Mucosa of stomach (tissue), 1 donor: ENCODE results near the gene TRPM6.

Experiments
- H3K27me3 ChIP-seq: one replicate; pipeline ENCODE4 v1.7.0; 2013; ENCODE audit warnings: mild to moderate bottlenecking, low read length; ENCODE audit not compliant: control insufficient read depth, insufficient read depth
- H3K36me3 ChIP-seq: one replicate; pipeline ENCODE4 v1.7.0; 2013; ENCODE audit warnings: low read length; ENCODE audit not compliant: control insufficient read depth, insufficient read depth
- H3K4me1 ChIP-seq: one replicate; pipeline ENCODE4 v1.7.0; 2013; ENCODE audit warnings: mild to moderate bottlenecking, low read length; ENCODE audit not compliant: control insufficient read depth, insufficient read depth
- H3K4me3 ChIP-seq: one replicate; pipeline ENCODE4 v1.7.0; 2013; ENCODE audit warnings: low read length
- H3K9ac ChIP-seq: one replicate; pipeline ENCODE4 v1.7.0; 2013; ENCODE audit warnings: mild to moderate bottlenecking, low read length, moderate library complexity
- H3K9me3 ChIP-seq: one replicate; pipeline ENCODE4 v1.7.0; 2013; ENCODE audit warnings: mild to moderate bottlenecking, low read length, moderate library complexity; ENCODE audit not compliant: control insufficient read depth
- donor health status: Pancreatic carcinoma.

The TRPM6 gene

DNA sequence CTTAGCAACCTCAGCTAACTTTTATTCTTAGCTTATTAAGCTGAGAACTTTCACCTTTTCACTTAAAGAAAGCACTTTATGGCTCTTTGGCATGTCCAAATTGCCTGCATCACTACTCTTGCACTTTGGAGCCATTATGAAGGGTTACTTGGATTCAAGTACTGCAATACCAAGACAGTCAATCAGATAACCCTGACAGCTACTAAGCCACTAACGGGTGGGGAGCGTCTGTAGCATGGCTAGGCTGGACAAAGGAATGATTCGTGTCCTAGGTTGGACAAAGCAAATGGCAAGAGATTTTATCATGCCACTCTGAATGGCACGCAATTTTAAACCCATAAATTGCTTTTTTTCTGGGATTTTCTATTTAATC is 39.6 kb downstream of the TRPM6 start:
- H3K9ac ChIP-seq: no peak overlapping the region
- H3K27me3 ChIP-seq: no peaks in the 10 kb centered on the region
- H3K4me3 ChIP-seq: no peak overlapping the region

DNA sequence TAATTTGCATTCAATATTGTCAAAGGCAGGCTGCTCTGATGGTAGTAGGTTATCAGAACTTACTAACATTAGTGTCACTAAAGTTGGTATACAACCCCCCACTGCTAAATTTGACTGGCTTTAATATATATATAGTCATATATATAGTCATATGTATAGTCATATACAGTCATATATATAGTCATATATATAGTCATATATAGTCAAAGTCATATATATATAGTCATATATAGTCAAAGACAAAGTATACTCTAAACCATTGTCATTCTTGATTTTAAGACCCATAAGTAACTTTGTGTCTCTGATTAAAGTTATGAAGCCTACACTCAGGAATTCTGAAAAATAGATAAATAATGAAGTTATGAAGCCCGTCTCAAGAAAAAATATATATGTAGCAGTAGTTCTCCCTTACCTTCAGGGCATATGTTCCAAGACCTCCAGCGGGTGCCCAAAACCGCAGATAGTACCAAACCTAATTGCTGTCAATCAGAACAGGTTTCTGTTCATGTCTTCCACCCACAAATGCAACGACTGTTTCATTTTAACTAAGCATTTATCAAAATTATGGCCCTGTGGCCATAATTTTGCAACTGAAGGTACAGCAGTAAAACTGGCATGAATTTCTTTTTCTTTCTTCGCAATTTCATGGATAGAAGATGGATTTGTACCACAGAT is 40.1 kb downstream of the TRPM6 start:
- Histone ChIP-seq H3K36me3 (no peaks in the 10 kb centered on the region), H3K9me3 (no peaks in the 10 kb centered on the region), H3K27me3 (no peaks in the 10 kb centered on the region), H3K4me1 (no peaks in the 10 kb centered on the region), H3K4me3 (no peak overlapping the region), H3K9ac (no peak overlapping the region)

More for the DNA sequence above, 39.6 kb downstream of the TRPM6 start:
- Histone ChIP-seq H3K36me3 (no peaks in the 10 kb centered on the region), H3K9me3 (no peaks in the 10 kb centered on the region), H3K4me1 (no peaks in the 10 kb centered on the region)

DNA sequence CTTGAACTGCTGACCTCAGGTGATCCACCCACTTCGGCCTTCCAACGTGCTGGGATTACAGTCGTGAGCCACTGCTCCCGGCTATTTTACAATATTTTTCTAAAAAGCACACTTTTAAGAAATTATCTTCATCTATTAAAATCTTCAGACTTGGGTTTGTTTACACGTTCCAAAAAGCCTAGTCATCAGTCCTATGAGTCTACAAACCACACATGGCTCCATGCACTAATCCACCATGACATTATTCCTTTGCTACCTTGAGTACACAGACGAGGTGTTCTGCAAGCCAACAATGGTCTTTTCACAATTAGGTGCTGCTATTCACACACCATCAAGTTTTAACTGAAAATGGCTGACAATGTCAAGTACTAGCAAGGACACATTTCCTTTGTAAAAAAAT is 41.0 kb downstream of the TRPM6 start:
- no peaks in the 10 kb centered on the region for H3K36me3 ChIP-seq
- no peaks in the 10 kb centered on the region for H3K27me3 ChIP-seq
- no peaks in the 10 kb centered on the region for H3K4me1 ChIP-seq
- no peak overlapping the region for H3K4me3 ChIP-seq
- H3K9ac ChIP-seq: no peak overlapping the region
- H3K9me3 ChIP-seq: no peaks in the 10 kb centered on the region

DNA sequence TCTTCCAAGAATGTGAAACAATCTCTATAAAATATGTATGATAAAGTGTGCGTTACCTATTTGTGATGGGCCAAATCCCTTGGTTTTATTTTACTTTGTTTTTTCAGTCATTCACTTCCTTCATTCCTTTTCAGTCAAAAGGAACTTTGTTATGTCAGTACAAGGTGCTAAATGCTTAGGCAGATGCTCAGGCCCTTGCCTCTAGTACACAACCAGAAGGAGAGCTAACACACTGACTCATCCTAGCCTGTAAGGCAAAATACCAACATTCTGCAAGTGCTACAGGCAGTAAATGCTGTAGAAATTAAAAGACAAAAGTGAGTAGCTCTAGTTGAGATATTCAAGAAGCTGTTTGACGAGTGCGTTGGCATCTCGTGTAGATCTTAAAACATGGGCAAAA is 49.4 kb downstream of the TRPM6 start:
- Histone ChIP-seq H3K4me1 (no peaks in the 10 kb centered on the region), H3K36me3 (no peaks in the 10 kb centered on the region), H3K9ac (no peak overlapping the region), H3K27me3 (no peaks in the 10 kb centered on the region), H3K4me3 (no peak overlapping the region), H3K9me3 (no peaks in the 10 kb centered on the region)

DNA sequence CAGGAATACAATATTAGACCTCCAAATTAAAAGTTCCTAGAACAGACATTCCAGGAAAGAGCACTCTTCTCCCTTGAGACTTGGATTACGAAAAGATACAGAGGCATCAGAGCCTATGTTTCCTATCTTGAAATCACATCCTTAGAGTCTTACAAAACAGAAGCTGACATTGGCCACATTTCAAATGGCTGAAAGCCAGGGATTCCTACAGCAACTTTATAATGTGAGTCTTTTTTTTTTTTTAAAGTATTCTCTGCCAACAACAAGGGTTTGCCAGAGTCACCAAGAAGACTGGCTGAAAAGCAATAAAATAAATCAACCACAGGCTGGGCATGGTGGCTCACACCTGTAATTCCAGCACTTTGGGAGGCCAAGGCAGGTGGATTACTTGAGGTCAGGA is 63.1 kb downstream of the TRPM6 start:
- no peaks in the 10 kb centered on the region for H3K27me3 ChIP-seq
- no peaks in the 10 kb centered on the region for H3K36me3 ChIP-seq
- H3K9me3 ChIP-seq: no peaks in the 10 kb centered on the region
- H3K4me1 ChIP-seq: no peaks in the 10 kb centered on the region
- H3K4me3 ChIP-seq: no peak overlapping the region
- H3K9ac ChIP-seq: no peak overlapping the region

DNA sequence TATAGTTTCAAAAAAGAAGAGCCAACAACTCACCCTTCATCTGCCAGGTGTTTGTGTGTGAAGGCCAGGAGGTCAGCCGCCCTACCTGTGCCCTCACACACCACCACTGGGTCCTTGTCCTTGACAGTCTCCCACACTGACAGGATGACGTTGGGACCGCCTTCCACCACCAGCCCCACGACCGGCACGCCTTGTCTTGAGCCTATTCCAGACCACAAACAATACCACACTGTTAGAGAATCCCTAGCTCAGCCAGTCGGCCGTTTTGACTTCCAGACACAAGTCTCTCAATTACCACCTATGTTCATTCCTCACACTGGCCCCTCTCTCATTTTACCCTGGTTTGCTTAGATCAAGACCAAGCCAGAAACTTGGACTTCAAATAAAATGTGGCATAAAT is 66.1 kb downstream of the TRPM6 start:
- H3K36me3 ChIP-seq: no peaks in the 10 kb centered on the region
- no peaks in the 10 kb centered on the region for H3K27me3 ChIP-seq
- no peak overlapping the region for H3K4me3 ChIP-seq
- no peaks in the 10 kb centered on the region for H3K4me1 ChIP-seq
- no peaks in the 10 kb centered on the region for H3K9me3 ChIP-seq
- no peak overlapping the region for H3K9ac ChIP-seq

DNA sequence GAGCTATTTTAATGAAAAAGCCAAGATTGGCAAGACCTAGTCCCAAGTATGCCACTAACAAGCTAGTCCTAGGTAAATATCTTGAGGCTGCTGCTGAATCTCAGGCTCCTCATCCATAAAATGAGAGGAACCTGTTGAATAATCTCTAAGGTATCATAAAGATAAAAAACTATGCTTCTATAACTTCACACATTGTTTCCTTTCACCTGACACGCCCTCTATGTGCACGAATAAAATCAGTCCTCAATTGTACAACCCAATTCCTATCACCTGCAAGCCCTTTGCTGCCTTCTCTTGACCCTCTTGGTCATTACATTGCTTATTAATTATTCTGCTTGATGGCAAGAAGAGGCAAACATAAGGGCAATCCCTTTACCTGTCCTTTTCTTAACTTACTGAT is 69.9 kb downstream of the TRPM6 start:
- no peaks in the 10 kb centered on the region for H3K36me3 ChIP-seq
- no peak overlapping the region for H3K9ac ChIP-seq
- H3K4me1 ChIP-seq: no peaks in the 10 kb centered on the region
- no peaks in the 10 kb centered on the region for H3K27me3 ChIP-seq
- no peaks in the 10 kb centered on the region for H3K9me3 ChIP-seq
- no peak overlapping the region for H3K4me3 ChIP-seq

DNA sequence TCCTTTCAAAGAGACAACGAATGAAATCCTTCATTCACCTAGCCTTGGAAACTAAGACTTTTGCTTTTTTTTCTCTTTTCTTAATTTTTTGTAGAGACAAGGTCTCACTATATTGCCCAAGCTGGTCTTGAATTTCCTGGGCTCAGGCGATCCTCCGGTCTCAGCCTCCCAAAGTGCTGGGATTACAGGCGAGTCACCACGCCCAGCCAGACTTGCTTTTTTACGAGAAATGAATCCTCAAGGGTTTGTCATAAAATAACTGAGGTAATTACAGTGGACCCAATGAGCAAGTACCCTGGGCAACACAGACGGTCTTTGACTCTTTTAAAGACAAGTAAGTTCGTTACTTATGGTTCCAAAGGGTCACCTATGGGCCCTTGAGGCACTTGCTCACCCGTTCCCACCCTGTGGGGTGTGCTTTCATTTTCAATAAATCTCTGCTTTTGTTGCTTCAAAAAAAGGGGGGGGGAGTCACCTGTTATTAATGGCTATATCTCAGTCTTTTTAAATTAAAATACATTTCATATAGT is 70.4 kb downstream of the TRPM6 start:
- Histone ChIP-seq H3K9ac (no peak overlapping the region), H3K27me3 (no peaks in the 10 kb centered on the region), H3K36me3 (no peaks in the 10 kb centered on the region), H3K4me3 (no peak overlapping the region), H3K4me1 (no peaks in the 10 kb centered on the region), H3K9me3 (no peaks in the 10 kb centered on the region)

DNA sequence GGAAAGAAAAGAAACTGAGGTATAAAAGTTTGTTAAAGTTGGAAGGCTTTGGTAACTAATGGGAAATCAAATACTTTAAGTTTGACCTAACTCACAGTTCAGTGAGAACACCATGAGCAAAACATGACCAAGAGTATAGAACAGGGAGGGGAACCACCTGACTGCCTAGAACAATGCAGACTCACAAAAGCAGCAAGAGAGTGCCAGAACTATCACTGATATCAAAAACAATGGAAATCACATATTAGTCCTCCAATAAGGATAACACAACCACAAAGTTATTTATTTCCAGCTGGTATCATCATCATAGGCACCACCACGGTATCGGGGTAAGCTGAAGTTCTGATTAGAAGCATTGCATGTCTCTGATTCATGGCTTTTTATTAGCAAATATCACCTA is 77.5 kb downstream of the TRPM6 start:
- Histone ChIP-seq H3K4me1 (no peaks in the 10 kb centered on the region), H3K36me3 (no peaks in the 10 kb centered on the region), H3K9ac (no peak overlapping the region), H3K4me3 (no peak overlapping the region), H3K27me3 (no peaks in the 10 kb centered on the region), H3K9me3 (no peaks in the 10 kb centered on the region)

DNA sequence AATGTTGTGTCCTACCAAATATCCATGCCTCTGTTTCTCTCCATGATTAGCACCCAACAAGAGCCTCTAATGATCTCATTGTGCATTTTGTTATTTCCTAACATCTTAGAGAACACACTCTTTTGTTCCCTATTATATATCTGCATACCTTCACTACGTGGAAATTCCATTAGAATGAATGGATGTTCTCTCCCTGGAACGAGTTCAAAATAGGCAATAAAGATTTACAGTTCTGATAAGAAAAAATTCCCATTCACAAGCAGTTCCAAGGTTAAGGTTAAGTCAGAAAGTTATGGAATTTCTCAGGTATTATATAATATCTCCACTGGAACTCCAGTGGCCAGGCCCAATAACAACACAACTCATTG is 83.7 kb downstream of the TRPM6 start:
- H3K4me1 ChIP-seq: no peaks in the 10 kb centered on the region
- no peaks in the 10 kb centered on the region for H3K36me3 ChIP-seq
- H3K27me3 ChIP-seq: no peaks in the 10 kb centered on the region
- H3K9me3 ChIP-seq: no peaks in the 10 kb centered on the region
- H3K4me3 ChIP-seq: no peak overlapping the region
- H3K9ac ChIP-seq: no peak overlapping the region

DNA sequence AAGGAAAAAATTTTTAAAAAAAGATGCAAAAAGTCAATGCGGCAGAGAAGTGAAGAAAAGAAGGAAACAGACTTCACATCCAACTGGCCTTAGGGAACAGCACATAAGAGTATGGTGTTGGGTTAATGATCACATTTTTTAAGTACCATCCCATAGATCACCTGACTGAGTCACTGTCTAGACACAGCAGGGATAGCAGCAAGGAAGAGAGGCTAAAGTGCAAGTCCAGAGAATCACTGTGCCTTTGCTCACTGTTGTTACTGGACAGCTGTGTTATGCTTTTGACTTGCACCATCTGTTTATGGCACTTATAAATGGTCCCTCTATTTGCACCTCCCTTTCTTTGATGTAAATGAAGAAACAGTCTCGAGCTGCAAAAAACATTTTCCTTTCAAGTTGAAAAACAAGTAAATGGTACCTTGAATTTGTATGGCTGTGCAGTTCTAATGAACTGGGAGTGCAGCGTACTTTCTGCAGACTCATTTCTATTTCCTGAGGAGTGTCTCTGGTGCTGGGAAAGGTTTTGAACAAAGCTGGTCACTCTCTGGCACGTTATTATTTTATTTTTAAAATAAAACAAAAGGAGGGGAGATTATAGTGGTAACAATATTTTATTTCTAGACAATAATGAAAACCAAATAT is 84.2 kb downstream of the TRPM6 start:
- no peaks in the 10 kb centered on the region for H3K36me3 ChIP-seq

DNA sequence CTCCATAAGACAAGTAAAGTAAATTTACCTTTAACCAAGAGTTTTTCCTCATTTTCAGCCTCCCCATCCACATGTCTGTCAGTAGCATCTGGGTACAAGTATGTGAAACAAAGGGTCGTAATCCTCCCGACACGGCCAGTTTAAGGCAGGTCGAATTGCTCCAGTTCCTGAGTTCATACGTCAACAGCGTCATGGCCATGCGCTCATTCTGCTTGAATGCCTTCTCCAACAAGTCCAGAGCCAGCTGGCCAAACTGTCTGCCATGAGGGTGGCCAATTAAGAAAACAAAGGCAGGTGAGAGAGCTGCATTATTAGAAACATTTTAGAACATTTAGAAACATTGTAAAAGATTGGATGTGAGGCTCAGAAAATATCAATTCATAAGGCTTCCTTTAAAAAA is 87.5 kb downstream of the TRPM6 start:
- Histone ChIP-seq H3K9me3 (no peaks in the 10 kb centered on the region), H3K4me3 (no peak overlapping the region), H3K27me3 (no peaks in the 10 kb centered on the region), H3K4me1 (no peaks in the 10 kb centered on the region), H3K36me3 (no peaks in the 10 kb centered on the region), H3K9ac (no peak overlapping the region)

More for the DNA sequence above, 84.2 kb downstream of the TRPM6 start:
- Histone ChIP-seq H3K4me3 (no peak overlapping the region), H3K4me1 (no peaks in the 10 kb centered on the region), H3K9me3 (no peaks in the 10 kb centered on the region), H3K9ac (no peak overlapping the region), H3K27me3 (no peaks in the 10 kb centered on the region)
